Activated CD4-positive, alpha-beta T cell treated with anti-CD3 and anti-CD28 coated beads, Interleukin-2, amount 10 ng/mL, durations not matched to agents 24 days and 14 days (primary cell): ENCODE results near the gene PDZK1IP1. TPM values are rescaled to one million over a fixed set of nuclear protein-coding genes. Genes with fewer than 3 reads are reported as not detected.
"Not testable (repeated sequence)": the region's sequence is repeated elsewhere in the genome, so short reads cannot be mapped to it uniquely, and the experiment has no call there.

ENCODE experiments used
- DNase-seq: peaks from one replicate; pipeline ENCODE4 v3.0.0; 2022
- H3K27ac Mint-ChIP-seq: one replicate; pipeline ENCODE4 v1.8.0; 2022; ENCODE audit warnings: mild to moderate bottlenecking, mixed read lengths
- H3K27me3 Mint-ChIP-seq: one replicate; pipeline ENCODE4 v1.8.0; 2022; ENCODE audit warnings: mixed read lengths
- H3K36me3 Mint-ChIP-seq: one replicate; pipeline ENCODE4 v1.8.0; 2022; ENCODE audit warnings: low read depth, mild to moderate bottlenecking, mixed read lengths
- H3K4me1 Mint-ChIP-seq: one replicate; pipeline ENCODE4 v1.8.0; 2021; ENCODE audit warnings: mixed read lengths
- H3K4me3 Mint-ChIP-seq: one replicate; pipeline ENCODE4 v1.8.0; 2022; ENCODE audit warnings: mild to moderate bottlenecking, moderate library complexity, mixed read lengths
- H3K9me3 Mint-ChIP-seq: one replicate; pipeline ENCODE4 v1.8.0; 2021; ENCODE audit warnings: mixed read lengths
- intact Hi-C: fragments of 100-400 bp; cut with micrococcal nuclease; formaldehyde crosslinking; loops from one replicate; pipeline ENCODE4 v1.15.1; 2023
- total RNA-seq: library from RNA; stranded (reverse); gene quantifications from 2 replicates; pipeline ENCODE4 v1.2.3, GENCODE V29; 2022

The PDZK1IP1 gene
- total RNA-seq, 1 donor from 2014 or later, result not detected

GRCh38 chr1:47196622-47197021 is 6.8 kb upstream of the PDZK1IP1 start:
- Mint-ChIP-seq H3K27ac (no peak overlapping the region), H3K4me1 (peaks cover 3% of the 10 kb centered on the region), H3K36me3 (no peaks in the 10 kb centered on the region), H3K9me3 (no peaks in the 10 kb centered on the region), H3K27me3 (peaks cover 30% of the 10 kb centered on the region), H3K4me3 (no peak overlapping the region)
- intact Hi-C loops, result no loop called here
- no peak for DNase-seq

- H3K9me3 Mint-ChIP-seq, H3K4me3 Mint-ChIP-seq, H3K27ac Mint-ChIP-seq, DNase-seq, H3K36me3 Mint-ChIP-seq, H3K4me1 Mint-ChIP-seq, intact Hi-C loops: not testable (repeated sequence)
- peaks cover 26% of the 10 kb centered on the region for H3K27me3 Mint-ChIP-seq
Observed at GRCh38 chr1:47195981-47196380, 6.1 kb upstream of the PDZK1IP1 start.

- Mint-ChIP-seq H3K27me3 (peaks cover 17% of the 10 kb centered on the region), H3K36me3 (no peaks in the 10 kb centered on the region), H3K4me1 (peaks cover 3% of the 10 kb centered on the region), H3K27ac (no peak overlapping the region), H3K9me3 (no peaks in the 10 kb centered on the region), H3K4me3 (no peak overlapping the region)
- intact Hi-C loops, result no loop called here
- DNase-seq, result no peak
Observed at GRCh38 chr1:47194311-47194710, 4.5 kb upstream of the PDZK1IP1 start.

- not testable (repeated sequence) for DNase-seq, H3K4me1 Mint-ChIP-seq, H3K9me3 Mint-ChIP-seq, H3K4me3 Mint-ChIP-seq, H3K27ac Mint-ChIP-seq, H3K36me3 Mint-ChIP-seq
- peaks cover 11% of the 10 kb centered on the region for H3K27me3 Mint-ChIP-seq
- intact Hi-C loops, result loop anchor here (1.0 kb wide), 2 partner anchors 69 to 231 kb away; no protein-coding TSS in a partner anchor
Observed at GRCh38 chr1:47193496-47193895, 3.7 kb upstream of the PDZK1IP1 start.

DNA sequence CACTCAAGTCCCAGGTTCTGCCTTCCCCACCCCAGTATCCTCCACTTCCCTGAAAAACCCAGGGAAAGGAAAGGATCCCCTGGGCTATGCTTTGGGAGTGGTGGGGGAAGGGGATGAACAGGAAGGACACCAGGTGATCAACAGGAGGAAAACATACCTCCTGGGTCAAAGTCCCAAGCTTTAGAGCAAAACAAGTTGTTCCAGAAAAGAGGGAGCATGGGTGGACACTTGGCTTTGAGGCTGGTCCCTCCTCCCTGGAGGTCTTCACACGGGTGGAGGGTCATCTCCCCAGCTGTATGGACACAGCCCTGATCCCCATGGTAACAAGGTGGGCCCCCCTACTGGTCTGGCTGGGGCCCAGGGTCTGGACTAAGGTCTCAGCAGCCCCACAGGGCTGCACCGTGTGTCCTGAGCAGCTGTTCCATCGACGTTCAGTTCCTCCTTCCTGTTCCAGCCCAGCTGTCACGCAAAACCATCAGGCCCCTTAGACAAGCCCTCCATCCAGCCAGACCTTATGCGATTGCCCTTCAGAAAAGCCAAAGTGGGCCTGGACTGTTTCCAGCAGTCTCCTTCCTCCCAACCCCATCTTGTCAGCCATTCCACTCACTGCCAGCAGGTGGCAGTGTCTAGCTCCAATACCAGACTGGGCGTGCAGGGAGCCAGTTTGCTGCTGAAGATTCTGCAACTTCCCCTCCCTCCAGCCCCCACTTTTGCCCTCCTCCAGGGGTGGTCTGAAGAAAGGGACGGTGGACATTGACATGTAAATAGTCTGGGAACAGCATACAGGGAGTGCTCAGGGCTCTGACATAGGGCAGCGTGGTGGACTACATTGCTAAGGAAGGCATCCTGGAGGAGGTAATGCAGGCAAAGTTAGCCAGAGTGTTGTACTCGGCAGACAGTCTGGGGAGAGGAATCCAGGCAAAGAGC is 2.9 kb upstream of the PDZK1IP1 start:
- Mint-ChIP-seq H3K9me3 (no peaks in the 10 kb centered on the region), H3K27me3 (peaks cover 5% of the 10 kb centered on the region), H3K27ac (no peak overlapping the region), H3K36me3 (no peaks in the 10 kb centered on the region), H3K4me3 (no peak overlapping the region), H3K4me1 (peaks cover 3% of the 10 kb centered on the region)
- DNase-seq, result peak; percentile 91
- intact Hi-C loops, result loop anchor here (1.0 kb wide), 2 partner anchors 70 to 232 kb away; no protein-coding TSS in a partner anchor

DNA sequence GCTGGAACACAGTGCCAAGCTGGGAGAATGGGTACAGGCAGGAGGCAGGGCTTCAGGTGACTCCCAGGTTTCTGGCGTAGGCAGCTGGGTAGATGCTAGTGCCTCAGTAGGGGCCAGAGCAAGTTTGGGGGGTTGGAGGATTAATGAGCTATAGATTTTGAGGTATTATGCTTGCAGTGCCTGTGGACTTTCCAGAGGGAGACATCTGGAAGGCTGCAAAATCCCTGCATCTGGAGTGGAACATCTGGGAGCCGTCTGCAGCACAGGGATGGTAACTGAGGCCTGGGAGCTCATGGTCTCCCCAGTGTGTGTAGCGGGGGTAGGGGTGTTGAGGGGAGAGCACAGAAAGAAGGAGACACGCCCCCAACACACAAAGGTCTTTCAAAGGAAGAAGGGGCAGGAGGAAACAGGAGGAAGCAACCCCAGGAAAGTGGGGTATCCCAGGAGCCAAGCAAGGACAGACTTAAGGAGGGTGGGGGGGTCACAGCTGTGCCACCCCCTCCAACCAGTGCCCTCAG is 2.2 kb upstream of the PDZK1IP1 start:
- Mint-ChIP-seq H3K36me3 (no peaks in the 10 kb centered on the region), H3K4me3 (no peak overlapping the region), H3K9me3 (no peaks in the 10 kb centered on the region), H3K4me1 (peaks cover 3% of the 10 kb centered on the region), H3K27me3 (peaks cover 5% of the 10 kb centered on the region), H3K27ac (no peak overlapping the region)
- intact Hi-C loops, result no loop called here
- no peak for DNase-seq

- H3K4me1 Mint-ChIP-seq, result peaks cover 3% of the 10 kb centered on the region
- H3K4me3 Mint-ChIP-seq, result no peak overlapping the region
- no peaks in the 10 kb centered on the region for H3K36me3 Mint-ChIP-seq
- DNase-seq, result no peak
- H3K9me3 Mint-ChIP-seq, result no peaks in the 10 kb centered on the region
- no peak overlapping the region for H3K27ac Mint-ChIP-seq
- intact Hi-C loops, result no loop called here
- peaks cover 5% of the 10 kb centered on the region for H3K27me3 Mint-ChIP-seq
Observed at GRCh38 chr1:47190857-47191256, 1.0 kb upstream of the PDZK1IP1 start.

- Mint-ChIP-seq H3K4me1 (peaks cover 3% of the 10 kb centered on the region), H3K36me3 (no peaks in the 10 kb centered on the region), H3K27ac (no peak overlapping the region), H3K9me3 (no peaks in the 10 kb centered on the region), H3K27me3 (peaks cover 5% of the 10 kb centered on the region), H3K4me3 (no peak overlapping the region)
- intact Hi-C loops, result no loop called here
- DNase-seq, result no peak
Observed at GRCh38 chr1:47190509-47190855, 646 bp upstream of the PDZK1IP1 start.

DNA sequence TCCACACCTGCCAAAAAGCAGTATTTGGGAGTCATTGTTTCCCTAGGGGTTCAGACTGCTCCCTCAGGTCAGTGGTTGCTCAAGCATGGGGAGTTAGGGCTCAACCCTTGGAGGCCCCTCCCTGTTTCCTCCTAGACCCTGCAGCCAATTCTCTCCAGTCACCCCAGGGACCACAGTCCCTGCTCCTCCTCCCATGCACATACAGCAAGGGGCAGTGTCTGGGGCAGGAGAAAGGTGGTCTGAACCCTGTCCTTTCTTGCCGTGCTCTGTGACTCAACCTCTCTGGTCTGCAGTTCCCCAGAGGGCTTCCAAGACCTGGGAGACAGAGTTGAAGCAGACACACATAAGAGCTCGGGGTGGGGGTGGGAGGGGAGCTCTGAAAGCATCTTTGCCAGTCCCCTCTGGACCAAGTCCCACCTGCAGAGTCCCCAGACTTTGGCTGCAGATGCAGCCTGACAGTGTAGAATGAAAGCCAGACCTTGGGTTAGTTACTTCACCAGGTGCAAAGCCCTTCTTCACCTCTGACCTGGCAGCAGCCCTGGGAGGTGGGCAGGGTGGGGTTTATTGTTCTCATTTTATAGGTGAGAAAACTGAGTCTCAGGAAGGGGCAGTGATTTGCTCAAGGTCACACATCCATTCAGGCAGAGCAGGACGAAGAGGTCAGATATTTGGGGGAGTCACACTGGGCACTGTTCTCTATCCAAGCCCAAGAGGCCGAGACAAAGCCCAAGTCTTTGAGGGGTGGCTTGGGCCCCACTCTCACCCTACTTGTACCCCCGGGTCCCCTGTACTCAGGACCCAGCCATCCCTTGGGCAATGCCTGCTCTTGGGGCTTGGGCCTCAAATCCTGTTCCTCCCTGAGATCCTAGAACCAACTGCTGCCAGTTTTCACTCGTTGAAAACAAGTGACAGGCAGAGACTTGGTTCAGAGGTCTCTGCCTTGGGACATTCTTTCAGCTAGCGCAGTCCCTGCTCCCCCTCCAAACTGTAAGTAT is 748 bp downstream of the PDZK1IP1 start:
- peaks cover 5% of the 10 kb centered on the region for H3K27me3 Mint-ChIP-seq
- no peak overlapping the region for H3K27ac Mint-ChIP-seq
- intact Hi-C loops, result no loop called here
- H3K4me3 Mint-ChIP-seq, result no peak overlapping the region
- DNase-seq, result no peak
- no peaks in the 10 kb centered on the region for H3K36me3 Mint-ChIP-seq
- H3K4me1 Mint-ChIP-seq, result peaks cover 3% of the 10 kb centered on the region
- H3K9me3 Mint-ChIP-seq, result no peaks in the 10 kb centered on the region

- DNase-seq, result no peak
- Mint-ChIP-seq H3K4me3 (no peak overlapping the region), H3K27ac (no peak overlapping the region), H3K9me3 (no peaks in the 10 kb centered on the region), H3K36me3 (no peaks in the 10 kb centered on the region), H3K4me1 (peaks cover 2% of the 10 kb centered on the region), H3K27me3 (peaks cover 2% of the 10 kb centered on the region)
- intact Hi-C loops, result no loop called here
Observed at GRCh38 chr1:47187926-47188250, 1.9 kb downstream of the PDZK1IP1 start.

GRCh38 chr1:47187231-47187925 is 2.5 kb downstream of the PDZK1IP1 start:
- H3K27me3 Mint-ChIP-seq, result no peaks in the 10 kb centered on the region
- H3K9me3 Mint-ChIP-seq, result no peaks in the 10 kb centered on the region
- intact Hi-C loops, result no loop called here
- H3K36me3 Mint-ChIP-seq, result no peaks in the 10 kb centered on the region
- H3K27ac Mint-ChIP-seq, result no peak overlapping the region
- H3K4me1 Mint-ChIP-seq, result no peaks in the 10 kb centered on the region
- DNase-seq, result no peak
- no peak overlapping the region for H3K4me3 Mint-ChIP-seq

DNA sequence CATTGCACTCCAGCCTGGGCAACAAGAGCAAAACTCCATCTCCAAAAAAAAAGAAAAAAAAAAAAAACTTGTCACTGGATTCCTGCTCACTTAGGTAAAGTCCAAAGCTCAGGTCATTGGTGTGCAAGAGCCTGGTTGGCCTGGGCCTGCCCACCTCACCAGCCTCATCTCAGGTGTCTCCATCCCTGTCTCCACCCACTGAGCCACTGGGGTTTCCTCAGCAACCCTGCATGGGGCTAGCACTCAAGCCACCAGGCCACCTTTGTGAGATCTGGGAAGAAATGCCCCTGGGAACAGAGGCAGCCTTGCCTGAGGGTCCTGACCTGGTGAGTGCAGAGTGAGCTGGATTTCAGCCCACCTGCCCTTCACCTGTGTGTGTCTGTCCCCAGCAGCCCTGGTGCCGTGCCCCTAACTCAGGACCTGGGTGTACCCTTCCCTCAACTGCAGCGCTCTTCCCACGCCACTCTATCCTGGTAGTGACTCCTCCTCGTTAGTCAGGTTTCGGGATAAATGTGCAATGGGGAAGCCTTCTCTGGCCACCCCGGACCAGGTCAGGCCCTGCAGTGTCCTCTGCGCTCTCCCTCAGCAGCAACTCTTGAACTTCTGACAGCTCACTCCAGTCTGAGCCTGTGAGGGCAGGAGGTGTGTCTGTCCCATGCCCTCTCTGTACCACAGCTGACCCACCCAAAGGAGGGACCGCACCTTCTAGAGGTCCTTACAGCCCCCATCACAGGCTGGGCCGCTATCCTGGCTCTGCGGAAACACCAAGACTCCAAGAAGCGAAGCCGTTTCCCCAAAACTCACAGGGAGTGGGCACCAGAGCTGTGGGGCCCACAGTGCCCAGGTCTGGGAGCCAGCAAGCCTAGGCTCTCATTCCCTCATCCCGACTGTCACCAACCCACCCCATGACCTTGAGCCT is 3.3 kb downstream of the PDZK1IP1 start:
- DNase-seq, result peak; percentile 44
- Mint-ChIP-seq H3K27me3 (no peaks in the 10 kb centered on the region), H3K4me1 (no peaks in the 10 kb centered on the region), H3K4me3 (no peak overlapping the region), H3K9me3 (no peaks in the 10 kb centered on the region), H3K36me3 (no peaks in the 10 kb centered on the region), H3K27ac (no peak overlapping the region)
- intact Hi-C loops, result no loop called here
